Activated CD8-positive, alpha-beta T cell treated with anti-CD3 and anti-CD28 coated beads, Interleukin-2, amount 10 ng/mL, durations not matched to agents 7 days and 5 days (primary cell): ENCODE data around the gene SYNE2. TPM values are rescaled to one million over a fixed set of nuclear protein-coding genes. Genes with fewer than 3 reads are reported as not detected.

ENCODE experiments used
- ATAC-seq: fragments of 150-1000 bp; cut with Tn5 transposase; one replicate; pipeline ENCODE4 v1.10.0; 2021; ENCODE audit warnings: moderate library complexity
- CTCF ChIA-PET: fragments of 350-600 bp; sonication (Branson Sonifier 250); formaldehyde crosslinking; loops from one replicate; lab custom pipeline; 2021; ENCODE audit warnings: antibody characterized with exemption; lab: Charles Lee
- POLR2A ChIA-PET: fragments of 350-600 bp; sonication (Branson Sonifier 250); formaldehyde crosslinking; loops from one replicate; lab custom pipeline; 2021; ENCODE audit warnings: antibody characterized with exemption; lab: Charles Lee
- DNase-seq: peaks from one replicate; pipeline ENCODE4 v3.0.0-alpha.2; 2020
- H3K27ac Mint-ChIP-seq: one replicate; pipeline ENCODE4 v1.8.0; 2021; ENCODE audit warnings: mild to moderate bottlenecking, mixed read lengths
- H3K27me3 Mint-ChIP-seq: one replicate; pipeline ENCODE4 v1.8.0; 2021; ENCODE audit warnings: low read depth, mixed read lengths
- H3K36me3 Mint-ChIP-seq: one replicate; pipeline ENCODE4 v1.8.0; 2021; ENCODE audit warnings: low read depth, mixed read lengths
- H3K4me1 Mint-ChIP-seq: one replicate; pipeline ENCODE4 v1.8.0; 2021; ENCODE audit warnings: low read depth, mixed read lengths
- H3K4me3 Mint-ChIP-seq: one replicate; pipeline ENCODE4 v1.8.0; 2021; ENCODE audit warnings: mild to moderate bottlenecking, mixed read lengths
- H3K9me3 Mint-ChIP-seq: one replicate; pipeline ENCODE4 v1.8.0; 2022; ENCODE audit warnings: mixed read lengths; ENCODE audit not compliant: insufficient read depth
- total RNA-seq, 2 experiments: library from RNA; stranded (reverse); gene quantifications; one replicate each; pipeline ENCODE4 v1.2.3, GENCODE V29; 2021

Gene SYNE2
- total RNA-seq, 2 experiments from 2014 or later: 198 to 206 TPM

GRCh38 chr14:63895510-63895909, 42.7 kb downstream of the SYNE2 start:
- Mint-ChIP-seq H3K4me1 (peaks cover 32% of the 10 kb centered on the region), H3K36me3 (peaks cover 29% of the 10 kb centered on the region), H3K9me3 (no peaks in the 10 kb centered on the region), H3K4me3 (no peak overlapping the region), H3K27ac (no peak overlapping the region), H3K27me3 (no peaks in the 10 kb centered on the region)
- DNase-seq: no peak
- POLR2A ChIA-PET: no interaction called here
- no peak for ATAC-seq
- CTCF ChIA-PET: no interaction called here

GRCh38 chr14:63896278-63896720, 43.5 kb downstream of the SYNE2 start:
- Mint-ChIP-seq H3K9me3 (no peaks in the 10 kb centered on the region), H3K4me1 (peaks cover 33% of the 10 kb centered on the region), H3K4me3 (no peak overlapping the region), H3K27me3 (no peaks in the 10 kb centered on the region), H3K36me3 (peaks cover 34% of the 10 kb centered on the region), H3K27ac (no peak overlapping the region)
- ChIA-PET CTCF (no interaction called here), POLR2A (interaction anchor here (0.6 kb wide), 1 partner anchor 12 kb away, joined by 3 read pairs; no protein-coding TSS in a partner anchor)
- no peak for ATAC-seq
- DNase-seq: no peak

- no peak overlapping the region for H3K4me3 Mint-ChIP-seq
- peaks cover 36% of the 10 kb centered on the region for H3K36me3 Mint-ChIP-seq
- DNase-seq (no peak), ATAC-seq (no peak)
- CTCF ChIA-PET: interaction anchor here (1.9 kb wide), 1 partner anchor 20 kb away, joined by 4 read pairs; no protein-coding TSS in a partner anchor
- no peaks in the 10 kb centered on the region for H3K27me3 Mint-ChIP-seq
- H3K9me3 Mint-ChIP-seq: no peaks in the 10 kb centered on the region
- POLR2A ChIA-PET: no interaction called here
- H3K4me1 Mint-ChIP-seq: peaks cover 34% of the 10 kb centered on the region
- no peak overlapping the region for H3K27ac Mint-ChIP-seq
These were observed 44.9 kb downstream of the SYNE2 start for GRCh38 chr14:63897721-63898163.

GRCh38 chr14:63899953-63900352, 47.1 kb downstream of the SYNE2 start:
- H3K27ac Mint-ChIP-seq: peak overlapping the region; percentile 62
- ATAC-seq: peak; percentile 45
- ChIA-PET POLR2A (no interaction called here), CTCF (no interaction called here)
- peak; percentile 35 for DNase-seq
- H3K4me3 Mint-ChIP-seq: peak overlapping the region; percentile 19
- H3K9me3 Mint-ChIP-seq: peaks cover 7% of the 10 kb centered on the region
- peaks cover 48% of the 10 kb centered on the region for H3K4me1 Mint-ChIP-seq
- peaks cover 47% of the 10 kb centered on the region for H3K36me3 Mint-ChIP-seq
- H3K27me3 Mint-ChIP-seq: no peaks in the 10 kb centered on the region

GRCh38 chr14:63901434-63902085, 48.8 kb downstream of the SYNE2 start:
- peak overlapping the region; percentile 62 for H3K27ac Mint-ChIP-seq

GRCh38 chr14:63902375-63902976, 49.7 kb downstream of the SYNE2 start:
- Mint-ChIP-seq H3K4me1 (peaks cover 50% of the 10 kb centered on the region), H3K36me3 (peaks cover 56% of the 10 kb centered on the region), H3K4me3 (no peak overlapping the region), H3K27me3 (no peaks in the 10 kb centered on the region), H3K27ac (no peak overlapping the region), H3K9me3 (peaks cover 8% of the 10 kb centered on the region)
- CTCF ChIA-PET: no interaction called here
- no peak for ATAC-seq
- POLR2A ChIA-PET: no interaction called here
- no peak for DNase-seq

More at GRCh38 chr14:63901434-63902085, 48.8 kb downstream of the SYNE2 start:
- peaks cover 58% of the 10 kb centered on the region for H3K36me3 Mint-ChIP-seq
- no peak overlapping the region for H3K4me3 Mint-ChIP-seq
- ChIA-PET CTCF (no interaction called here), POLR2A (no interaction called here)
- ATAC-seq: no peak
- H3K4me1 Mint-ChIP-seq: peaks cover 50% of the 10 kb centered on the region
- no peaks in the 10 kb centered on the region for H3K27me3 Mint-ChIP-seq
- peaks cover 8% of the 10 kb centered on the region for H3K9me3 Mint-ChIP-seq
- no peak for DNase-seq

- Mint-ChIP-seq H3K36me3 (peaks cover 51% of the 10 kb centered on the region), H3K27me3 (no peaks in the 10 kb centered on the region), H3K4me3 (no peak overlapping the region), H3K9me3 (peaks cover 8% of the 10 kb centered on the region), H3K4me1 (peaks cover 60% of the 10 kb centered on the region), H3K27ac (no peak overlapping the region)
- CTCF ChIA-PET: no interaction called here
- no peak for ATAC-seq
- POLR2A ChIA-PET: no interaction called here
- DNase-seq: no peak
These were observed 51.9 kb downstream of the SYNE2 start for GRCh38 chr14:63904724-63905123.

GRCh38 chr14:63905370-63905769, 52.6 kb downstream of the SYNE2 start:
- H3K27ac Mint-ChIP-seq: no peak overlapping the region
- peaks cover 59% of the 10 kb centered on the region for H3K4me1 Mint-ChIP-seq
- peaks cover 52% of the 10 kb centered on the region for H3K36me3 Mint-ChIP-seq
- ATAC-seq (no peak), DNase-seq (no peak)
- ChIA-PET POLR2A (no interaction called here), CTCF (no interaction called here)
- peaks cover 8% of the 10 kb centered on the region for H3K9me3 Mint-ChIP-seq
- no peaks in the 10 kb centered on the region for H3K27me3 Mint-ChIP-seq
- H3K4me3 Mint-ChIP-seq: no peak overlapping the region

- ATAC-seq (no peak), DNase-seq (no peak)
- peaks cover 42% of the 10 kb centered on the region for H3K4me1 Mint-ChIP-seq
- ChIA-PET POLR2A (interaction anchor here (1.1 kb wide), 1 partner anchor 32 kb away, joined by 3 read pairs; no protein-coding TSS in a partner anchor), CTCF (interaction anchor here (0.9 to 1.4 kb wide), 4 partner anchors 16 to 266 kb away, joined by 3 to 5 read pairs (median 4); no protein-coding TSS in a partner anchor)
- H3K4me3 Mint-ChIP-seq: peak overlapping the region; percentile 26
- H3K27ac Mint-ChIP-seq: no peak overlapping the region
- no peaks in the 10 kb centered on the region for H3K27me3 Mint-ChIP-seq
- H3K9me3 Mint-ChIP-seq: peaks cover 8% of the 10 kb centered on the region
- H3K36me3 Mint-ChIP-seq: peaks cover 61% of the 10 kb centered on the region
These were observed 56.0 kb downstream of the SYNE2 start for GRCh38 chr14:63908667-63909264.

GRCh38 chr14:63909984-63910383, 57.2 kb downstream of the SYNE2 start:
- no peak overlapping the region for H3K27ac Mint-ChIP-seq
- H3K4me3 Mint-ChIP-seq: no peak overlapping the region

GRCh38 chr14:63910583-63911363, 58.0 kb downstream of the SYNE2 start:
- ChIA-PET CTCF (no interaction called here), POLR2A (no interaction called here)
- H3K4me1 Mint-ChIP-seq: peaks cover 30% of the 10 kb centered on the region
- H3K9me3 Mint-ChIP-seq: no peaks in the 10 kb centered on the region
- DNase-seq (no peak), ATAC-seq (no peak)
- H3K27ac Mint-ChIP-seq: peak overlapping the region; percentile 11
- no peaks in the 10 kb centered on the region for H3K27me3 Mint-ChIP-seq
- H3K4me3 Mint-ChIP-seq: no peak overlapping the region
- peaks cover 48% of the 10 kb centered on the region for H3K36me3 Mint-ChIP-seq

More at GRCh38 chr14:63909984-63910383, 57.2 kb downstream of the SYNE2 start:
- ATAC-seq (no peak), DNase-seq (no peak)
- CTCF ChIA-PET: no interaction called here
- H3K36me3 Mint-ChIP-seq: peaks cover 56% of the 10 kb centered on the region
- POLR2A ChIA-PET: no interaction called here
- peaks cover 32% of the 10 kb centered on the region for H3K4me1 Mint-ChIP-seq
- H3K27me3 Mint-ChIP-seq: no peaks in the 10 kb centered on the region
- H3K9me3 Mint-ChIP-seq: peaks cover under 1% of the 10 kb centered on the region
